Stimulated activated CD8-positive, alpha-beta memory T cell treated with anti-CD3 and anti-CD28 coated beads, Interleukin-4, amount 100 ng/mL, for 48 hours (primary cell): ENCODE measurements around the gene SUN1.

Source experiments
- DNase-seq: peaks from one replicate; pipeline ENCODE4 v3.0.0-alpha.2; 2020

The SUN1 gene

GRCh38 chr7:879093-879492 is 46.8 kb downstream of the SUN1 start:
- DNase-seq: no peak

- DNase-seq: no peak
Measured at GRCh38 chr7:879706-880105, 47.4 kb downstream of the SUN1 start.

GRCh38 chr7:880450-880849 is 48.2 kb downstream of the SUN1 start:
- no peak for DNase-seq

GRCh38 chr7:881441-882234 is 49.4 kb downstream of the SUN1 start:
- no peak for DNase-seq

GRCh38 chr7:882336-883035 is 50.2 kb downstream of the SUN1 start:
- DNase-seq: no peak

- DNase-seq: no peak
Measured at GRCh38 chr7:883055-884021, 51.1 kb downstream of the SUN1 start.

- no peak for DNase-seq
Measured at GRCh38 chr7:884191-885003, 52.1 kb downstream of the SUN1 start.

- DNase-seq: no peak
Measured at GRCh38 chr7:885261-885892, 53.1 kb downstream of the SUN1 start.

GRCh38 chr7:885893-886625 is 53.8 kb downstream of the SUN1 start:
- no peak for DNase-seq

GRCh38 chr7:886626-887487 is 54.6 kb downstream of the SUN1 start:
- DNase-seq: no peak

GRCh38 chr7:887488-887820 is 55.2 kb downstream of the SUN1 start:
- DNase-seq: no peak

- no peak for DNase-seq
Measured at GRCh38 chr7:888081-889024, 56.1 kb downstream of the SUN1 start.

GRCh38 chr7:889025-889390 is 56.7 kb downstream of the SUN1 start:
- no peak for DNase-seq

- no peak for DNase-seq
Measured at GRCh38 chr7:889391-889790, 57.1 kb downstream of the SUN1 start.

- no peak for DNase-seq
Measured at GRCh38 chr7:890868-891267, 58.6 kb downstream of the SUN1 start.

- no peak for DNase-seq
Measured at GRCh38 chr7:891291-891690, 59.0 kb downstream of the SUN1 start.

- DNase-seq: no peak
Measured at GRCh38 chr7:891805-892204, 59.5 kb downstream of the SUN1 start.

- DNase-seq: no peak
Measured at GRCh38 chr7:892648-893593, 60.6 kb downstream of the SUN1 start.
